Type B pancreatic cell (in vitro differentiated cells): ENCODE data around the gene IPO9. TPM values are rescaled to one million over a fixed set of nuclear protein-coding genes. Genes with fewer than 3 reads are reported as not detected.

Experiments
- DNase-seq: peaks from one replicate; pipeline ENCODE4 v3.0.0; 2021; ENCODE audit warnings: mixed read lengths; ENCODE audit not compliant: unreplicated experiment; ENCODE audit errors: extremely low spot score
- H3K27ac Mint-ChIP-seq: 2 replicates; pipeline ENCODE4 v1.8.0; 2021; ENCODE audit warnings: mild to moderate bottlenecking, mixed read lengths
- H3K27me3 Mint-ChIP-seq: 2 replicates; pipeline ENCODE4 v1.8.0; 2021; ENCODE audit warnings: mixed read lengths
- H3K36me3 Mint-ChIP-seq: 2 replicates; pipeline ENCODE4 v1.8.0; 2021; ENCODE audit warnings: mixed read lengths
- H3K4me1 Mint-ChIP-seq: one replicate; pipeline ENCODE4 v1.8.0; 2021; ENCODE audit warnings: mixed read lengths; ENCODE audit not compliant: unreplicated experiment
- H3K4me3 Mint-ChIP-seq: 2 replicates; pipeline ENCODE4 v1.8.0; 2021; ENCODE audit warnings: mild to moderate bottlenecking, mixed read lengths
- H3K9me3 Mint-ChIP-seq: 2 replicates; pipeline ENCODE4 v1.8.0; 2021; ENCODE audit warnings: mixed read lengths
- CTCF ChIP-seq: fragments of 200-600 bp; sonication (generic); conservative IDR thresholded peaks from 2 replicates; pipeline ENCODE4 v1.5.0; 2021; ENCODE audit warnings: antibody characterized with exemption, mild to moderate bottlenecking
- total RNA-seq: library from RNA; stranded (reverse); gene quantifications from 2 replicates; pipeline ENCODE4 v1.2.1, GENCODE V29; 2021; ENCODE audit warnings: low replicate concordance

The IPO9 gene
- total RNA-seq, 1 donor from 2014 or later, result 92.4 TPM

GRCh38 chr1:201790261-201790660 lies 38.7 kb upstream of the IPO9 start:
- no peak for TF ChIP-seq CTCF
- H3K36me3 Mint-ChIP-seq, result peaks cover 52% of the 10 kb centered on the region
- peaks cover 29% of the 10 kb centered on the region for H3K4me1 Mint-ChIP-seq
- DNase-seq, result no peak
- H3K27me3 Mint-ChIP-seq, result no peaks in the 10 kb centered on the region
- no peak overlapping the region for H3K4me3 Mint-ChIP-seq
- no peaks in the 10 kb centered on the region for H3K9me3 Mint-ChIP-seq
- H3K27ac Mint-ChIP-seq, result no peak overlapping the region

- H3K27ac Mint-ChIP-seq, result peak overlapping the region; percentile 17
- H3K9me3 Mint-ChIP-seq, result no peaks in the 10 kb centered on the region
- peak overlapping the region; percentile 8 for H3K4me3 Mint-ChIP-seq
- peaks cover 29% of the 10 kb centered on the region for H3K4me1 Mint-ChIP-seq
- TF ChIP-seq CTCF, result no peak
- H3K27me3 Mint-ChIP-seq, result no peaks in the 10 kb centered on the region
- H3K36me3 Mint-ChIP-seq, result peaks cover 51% of the 10 kb centered on the region
- DNase-seq, result no peak
Measured at GRCh38 chr1:201791051-201791778, 37.7 kb upstream of the IPO9 start.

DNA sequence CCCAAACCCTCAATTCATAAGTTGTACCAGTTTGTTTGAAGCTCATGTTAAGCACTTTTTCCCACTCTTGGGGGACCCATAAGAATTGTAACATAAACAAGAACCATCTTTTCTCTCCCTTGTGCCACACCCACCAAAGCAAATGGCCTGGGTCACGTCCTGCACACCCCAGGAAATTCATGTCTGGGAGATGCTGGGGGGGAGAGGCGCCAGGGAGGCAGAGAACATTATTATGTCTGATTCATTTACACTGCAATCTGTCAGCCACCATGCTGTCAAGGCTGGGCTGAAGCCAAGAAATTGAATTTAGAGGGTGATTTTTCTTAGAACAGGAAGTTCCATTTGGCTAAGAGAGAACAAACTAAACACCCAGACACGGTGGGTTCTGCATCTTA lies 37.2 kb upstream of the IPO9 start:
- Mint-ChIP-seq H3K9me3 (no peaks in the 10 kb centered on the region), H3K4me3 (peak overlapping the region; percentile 8), H3K27me3 (no peaks in the 10 kb centered on the region), H3K4me1 (peaks cover 29% of the 10 kb centered on the region), H3K27ac (peak overlapping the region; percentile 17), H3K36me3 (peaks cover 51% of the 10 kb centered on the region)
- no peak for TF ChIP-seq CTCF
- no peak for DNase-seq

DNA sequence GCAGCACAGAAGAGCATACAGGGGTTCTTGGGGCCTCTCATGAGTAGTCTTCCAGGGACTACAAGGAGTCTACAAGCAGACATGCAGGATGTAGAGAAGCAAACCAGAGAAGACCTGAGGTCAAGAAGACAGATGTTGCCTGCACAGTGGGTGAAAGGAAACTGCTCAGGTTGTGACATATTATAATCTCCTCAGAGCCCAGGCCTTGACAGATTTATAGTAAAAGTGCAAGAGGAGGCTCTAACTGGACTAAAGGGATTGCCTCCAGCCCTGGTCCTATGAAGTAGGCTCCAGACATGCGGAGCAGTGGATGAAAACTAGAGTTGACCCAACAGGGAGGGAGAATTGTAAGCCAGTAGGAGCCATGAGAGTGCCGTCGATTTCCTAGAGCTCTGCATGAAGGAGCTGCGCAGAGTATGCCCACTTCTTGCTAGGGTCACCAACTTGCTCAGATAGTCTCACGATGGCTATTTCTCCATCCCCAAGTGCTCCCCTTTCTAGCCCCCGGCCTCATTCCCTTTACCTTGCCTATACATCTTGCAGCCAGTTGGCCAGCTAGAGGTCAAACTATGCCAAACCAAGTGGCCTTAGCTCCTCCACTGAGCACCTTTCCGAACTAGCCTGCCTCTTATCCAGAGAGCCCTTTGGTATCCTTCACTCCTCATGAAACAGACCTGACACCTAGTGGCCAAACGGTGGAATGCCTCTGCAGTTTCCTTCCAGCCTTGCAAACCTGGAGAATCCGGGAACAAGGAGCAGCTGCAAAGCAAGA lies 36.2 kb upstream of the IPO9 start:
- peak; percentile 79 for DNase-seq
- H3K27ac Mint-ChIP-seq, result peak overlapping the region; percentile 1
- peak; percentile 96 for TF ChIP-seq CTCF
- no peaks in the 10 kb centered on the region for H3K9me3 Mint-ChIP-seq
- H3K4me3 Mint-ChIP-seq, result peak overlapping the region; percentile 13
- H3K36me3 Mint-ChIP-seq, result peaks cover 54% of the 10 kb centered on the region
- no peaks in the 10 kb centered on the region for H3K27me3 Mint-ChIP-seq
- H3K4me1 Mint-ChIP-seq, result peaks cover 29% of the 10 kb centered on the region

GRCh38 chr1:201793306-201793925 lies 35.5 kb upstream of the IPO9 start:
- peaks cover 60% of the 10 kb centered on the region for H3K36me3 Mint-ChIP-seq
- peak; percentile 48 for TF ChIP-seq CTCF

More at GRCh38 chr1:201793306-201793925, 35.5 kb upstream of the IPO9 start:
- Mint-ChIP-seq H3K27ac (peak overlapping the region; percentile 1), H3K27me3 (no peaks in the 10 kb centered on the region), H3K4me3 (no peak overlapping the region), H3K9me3 (no peaks in the 10 kb centered on the region), H3K4me1 (peaks cover 29% of the 10 kb centered on the region)
- DNase-seq, result no peak
